Stomach (tissue), 9 donors: ENCODE data around the gene IQGAP3. TPM values are rescaled to one million over a fixed set of nuclear protein-coding genes. Genes with fewer than 3 reads are reported as not detected.

Experiments used
- DNase-seq, 2 donors: peaks; one replicate each; pipeline versions ENCODE4 v3.0.0 to v3.0.0-alpha.2; 2013 to 2019
- H3K27ac ChIP-seq, 5 donors: fragments of 200-600 bp in 4 of 5; sonication (generic) in 4 of 5; one replicate each; pipeline ENCODE4 v1.5.1; 2013 to 2019; ENCODE audit warnings: mild to moderate bottlenecking in 1 of 5, moderate library complexity in 1 of 5
- H3K27me3 ChIP-seq, 3 donors: fragments of 200-600 bp; sonication (generic); one replicate each; pipeline ENCODE4 v1.5.1; 2017 to 2019; ENCODE audit warnings: mixed run types in 1 of 3
- H3K36me3 ChIP-seq, 4 donors: fragments of 200-600 bp; sonication (generic); 1 replicate in 3 of 4; 2 replicates in 1 of 4; pipeline ENCODE4 v1.5.1; 2016 to 2019
- H3K4me1 ChIP-seq, 4 donors: fragments of 200-600 bp; sonication (generic); one replicate each; pipeline ENCODE4 v1.5.1; 2016 to 2019
- H3K4me3 ChIP-seq, 4 donors: fragments of 200-600 bp; sonication (generic) in 3 of 4; one replicate each; pipeline ENCODE4 v1.5.1; 2016 to 2019; ENCODE audit warnings: mild to moderate bottlenecking in 1 of 4
- H3K9me3 ChIP-seq, 4 donors: fragments of 200-600 bp; sonication (generic); one replicate each; pipeline ENCODE4 v1.5.1; 2016 to 2019
- CTCF ChIP-seq, 7 experiments: fragments of 450-650 bp in 4 of 7; fragments of 200-600 bp in 3 of 7; sonication (generic) in 3 of 7; IDR thresholded peaks; one replicate each; pipeline ENCODE4 v1.5.1; 2016 to 2019; ENCODE audit warnings: antibody characterized with exemption in 7 of 7, control low read depth in 2 of 7, mild to moderate bottlenecking in 1 of 7
- EP300 ChIP-seq: sonication (generic); formaldehyde crosslinking; IDR thresholded peaks from one replicate; pipeline ENCODE4 v1.6.1; 2017; ENCODE audit warnings: antibody characterized with exemption
- POLR2A ChIP-seq, 4 donors: fragments of 450-650 bp; IDR thresholded peaks; one replicate each; pipeline ENCODE4 v1.6.1; 2016; ENCODE audit warnings: antibody characterized with exemption in 4 of 4, control low read depth in 2 of 4, mild to moderate bottlenecking in 1 of 4, moderate library complexity in 1 of 4
- POLR2AphosphoS5 ChIP-seq, 3 donors: sonication (generic); formaldehyde crosslinking; IDR thresholded peaks; one replicate each; pipeline ENCODE4 v1.6.1; 2016; ENCODE audit warnings: antibody characterized with exemption in 3 of 3
- WGBS, 5 donors: extraction: QIAGEN DNeasy Blood & Tissue Kit in 3 of 5; methylation state at CpG; one replicate each; pipeline versions ENCODE4 v1.1.5 to v1.1.7; 2013 to 2018; 5-methylcytosine and 5-hydroxymethylcytosine counted together
- intact Hi-C: fragments of 100-400 bp; cut with DNase I; formaldehyde crosslinking; loops from one replicate; pipeline ENCODE4 v1.15.1; 2023; ENCODE audit warnings: low total_unique reads
- polyA plus RNA-seq, 3 donors: library from polyadenylated mRNA; stranded (reverse); fragments of 200-250 nt; gene quantifications; one replicate each; pipeline ENCODE4 v1.2.3, GENCODE V29; 2013
- total RNA-seq, 5 donors: library from RNA; depleted of rRNA; stranded (reverse); fragments of >200 nt; gene quantifications; one replicate each; pipeline versions ENCODE4 v1.1.0 to v1.2.3, GENCODE V29; 2014 to 2016
- donor health status: healthy with polysubstance abuse.
- donor health status: Bipolar disorder and iron deficiency.
- donor health status: healthy.

IQGAP3 gene
- total and polyA plus RNA-seq, 8 donors, result 1.2 to 22.2 (median 9.3) TPM

DNA sequence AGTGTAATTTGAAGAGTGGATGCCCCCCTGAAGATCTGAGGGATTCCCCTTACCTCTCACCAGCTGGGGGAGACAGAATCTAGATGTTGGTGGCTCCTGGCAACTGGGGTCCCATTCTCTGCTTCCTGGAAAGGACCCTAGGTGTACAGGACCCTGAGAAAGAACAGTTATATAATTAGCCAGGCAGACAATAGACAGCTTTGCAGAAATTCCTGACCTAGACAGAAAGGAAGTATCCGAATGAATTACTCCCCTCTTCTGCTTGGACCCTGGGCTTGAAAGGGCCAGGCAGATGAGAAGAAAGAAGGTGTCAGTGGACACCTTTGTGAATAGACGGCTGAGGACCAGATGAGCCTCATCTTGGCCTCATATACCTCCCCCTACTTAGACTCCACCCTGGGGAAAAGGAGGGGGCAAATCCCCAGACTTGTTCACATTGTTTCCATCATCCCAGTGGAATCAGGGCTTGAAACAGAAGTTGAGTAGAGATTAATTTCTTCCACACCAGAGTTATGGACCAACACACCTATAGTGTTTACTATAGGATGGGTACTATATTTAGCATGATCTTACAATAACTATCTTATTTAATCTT, 1.8 kb upstream of the IQGAP3 start:
- 50 to 72% (median 65%) methylated on average over 2 of the region's 2 CpGs for WGBS, 5 donors
- Histone ChIP-seq H3K27me3 (peaks cover 0 to 14% (median 0%) of the 10 kb centered on the region in 3 donors), H3K27ac (no peak overlapping the region), H3K36me3 (no peaks in the 10 kb centered on the region), H3K9me3 (no peaks in the 10 kb centered on the region), H3K4me1 (peaks cover 11 to 29% (median 14%) of the 10 kb centered on the region in 4 donors), H3K4me3 (no peak overlapping the region)
- TF ChIP-seq EP300 (no peak), POLR2AphosphoS5 (IDR thresholded peaks at IDR 0.05) (no peak), CTCF (IDR thresholded peaks at IDR 0.05) (no peak), POLR2A (IDR thresholded peaks at IDR 0.05) (no peak)
- intact Hi-C loops, result no loop called here
- DNase-seq, result no peak

DNA sequence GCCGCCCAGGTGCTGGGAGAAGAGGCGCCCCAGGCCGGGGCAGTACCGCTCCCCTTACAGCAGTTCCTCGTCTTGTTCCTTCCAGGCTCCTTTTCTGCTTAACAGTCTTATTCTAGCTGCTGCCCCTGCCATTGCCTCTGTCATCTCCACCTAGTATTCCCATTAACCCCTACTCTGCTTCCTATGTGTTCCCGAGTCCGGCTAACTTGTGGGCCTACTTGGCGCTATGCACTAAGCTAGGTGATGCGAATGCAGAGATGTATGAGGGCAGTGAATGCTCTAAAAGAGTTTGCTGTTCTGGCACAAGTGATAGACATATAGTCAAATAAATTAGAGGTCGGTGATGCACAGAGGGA, 276 bp upstream of the IQGAP3 start:
- Histone ChIP-seq H3K4me3 (peak overlapping the region; percentile 38 to 54 (median 49)), H3K36me3 (no peaks in the 10 kb centered on the region), H3K27me3 (peaks cover 0 to 14% (median 0%) of the 10 kb centered on the region in 3 donors), H3K9me3 (no peaks in the 10 kb centered on the region), H3K4me1 (peaks cover 11 to 29% (median 13%) of the 10 kb centered on the region in 4 donors), H3K27ac (peak overlapping the region in 3 of 5 donors; percentile 70 to 84 (median 72))
- no peak for DNase-seq
- intact Hi-C loops, result no loop called here
- no peak for TF ChIP-seq POLR2A (IDR thresholded peaks at IDR 0.05)
- TF ChIP-seq CTCF (IDR thresholded peaks at IDR 0.05), result no peak
- no peak for TF ChIP-seq POLR2AphosphoS5 (IDR thresholded peaks at IDR 0.05)
- TF ChIP-seq EP300, result no peak
- 34 to 40% (median 37%) methylated on average over 10 of the region's 10 CpGs for WGBS, 5 donors

- Histone ChIP-seq H3K27ac (peak overlapping the region; percentile 58 to 84 (median 72)), H3K36me3 (no peaks in the 10 kb centered on the region), H3K4me3 (peak overlapping the region in 2 of 4 donors; percentile 49), H3K4me1 (peaks cover 11 to 29% (median 12%) of the 10 kb centered on the region in 4 donors), H3K9me3 (no peaks in the 10 kb centered on the region), H3K27me3 (peaks cover 0 to 14% (median 0%) of the 10 kb centered on the region in 3 donors)
- intact Hi-C loops, result no loop called here
- WGBS, 5 donors, result 5 to 11% (median 10%) methylated on average over 4 of the region's 4 CpGs
- TF ChIP-seq POLR2A (IDR thresholded peaks at IDR 0.05) (no peak), POLR2AphosphoS5 (IDR thresholded peaks at IDR 0.05) (peak in 1 of 3 donors; percentile 49), EP300 (no peak)
- DNase-seq, result peak in 1 of 2 donors; percentile 85
Observed at GRCh38 chr1:156571261-156571852, 1.0 kb downstream of the IQGAP3 start.

GRCh38 chr1:156566436-156566835, 5.9 kb downstream of the IQGAP3 start:
- Histone ChIP-seq H3K36me3 (peaks cover 0 to 15% (median 0%) of the 10 kb centered on the region in 4 donors), H3K4me1 (peaks cover 0 to 15% (median 0%) of the 10 kb centered on the region in 4 donors), H3K27me3 (peaks cover 0 to 14% (median 0%) of the 10 kb centered on the region in 3 donors), H3K4me3 (no peak overlapping the region), H3K27ac (no peak overlapping the region), H3K9me3 (no peaks in the 10 kb centered on the region)
- TF ChIP-seq POLR2AphosphoS5 (IDR thresholded peaks at IDR 0.05) (no peak), CTCF (IDR thresholded peaks at IDR 0.05) (no peak), POLR2A (IDR thresholded peaks at IDR 0.05) (no peak), EP300 (no peak)
- DNase-seq, result no peak
- intact Hi-C loops, result no loop called here
- WGBS, 5 donors, result 82 to 94% (median 90%) methylated on average over 4 of the region's 4 CpGs
